Activated CD4-positive, alpha-beta T cell treated with anti-CD3 and anti-CD28 coated beads, Interleukin-2, amount 50 U/mL, for 4 hours (primary cell): ENCODE data around the gene CEBPG.
A peak's percentile ranks its signal among the peaks of the same experiment; 100 is the strongest.

ENCODE experiments used
- DNase-seq, 2 experiments: peaks; one replicate each; pipeline ENCODE4 v3.0.0-alpha.2; 2020

Gene CEBPG

DNA sequence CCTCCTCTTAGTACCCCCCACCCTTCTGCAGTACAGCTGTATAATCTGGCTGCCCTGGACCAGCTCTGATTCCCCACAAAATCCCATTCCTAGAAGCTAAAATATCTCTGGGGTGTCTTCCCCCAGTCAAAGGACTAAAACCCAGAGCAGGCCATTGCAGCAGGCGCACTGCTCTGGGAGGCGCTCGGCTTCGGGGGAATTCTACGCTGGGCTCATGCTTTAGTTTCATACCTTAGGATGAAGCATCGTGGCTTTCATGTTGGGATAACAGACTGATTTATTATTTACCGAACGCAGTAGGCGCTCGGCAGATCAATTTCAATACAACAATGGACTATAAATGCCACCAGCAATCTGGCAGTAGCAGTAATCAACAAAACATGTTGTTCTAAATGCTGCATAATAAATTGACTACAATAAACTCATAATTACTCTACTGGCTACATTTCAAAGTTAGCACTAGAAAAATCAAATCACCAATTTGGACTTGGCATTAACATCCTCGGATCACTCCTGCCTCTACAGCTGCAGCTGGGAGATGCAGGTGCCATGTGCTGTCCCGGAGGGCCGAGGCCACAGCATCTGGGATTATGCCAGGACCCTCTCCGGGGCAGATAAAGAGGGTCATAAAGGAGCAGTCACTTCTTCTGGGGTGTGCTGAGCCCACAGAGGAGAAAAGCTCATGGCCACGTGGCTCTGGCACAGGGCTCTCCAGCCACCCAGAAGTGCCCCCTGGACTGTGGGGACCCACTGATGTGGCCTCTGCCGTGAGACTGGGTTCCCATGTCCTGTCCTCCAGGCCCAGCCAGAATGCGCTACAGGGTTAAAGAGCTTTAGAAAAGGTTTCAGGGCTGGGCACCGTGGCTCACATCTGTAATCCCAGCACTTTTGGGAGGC, 35.3 kb downstream of the CEBPG start:
- no peak for DNase-seq

DNA sequence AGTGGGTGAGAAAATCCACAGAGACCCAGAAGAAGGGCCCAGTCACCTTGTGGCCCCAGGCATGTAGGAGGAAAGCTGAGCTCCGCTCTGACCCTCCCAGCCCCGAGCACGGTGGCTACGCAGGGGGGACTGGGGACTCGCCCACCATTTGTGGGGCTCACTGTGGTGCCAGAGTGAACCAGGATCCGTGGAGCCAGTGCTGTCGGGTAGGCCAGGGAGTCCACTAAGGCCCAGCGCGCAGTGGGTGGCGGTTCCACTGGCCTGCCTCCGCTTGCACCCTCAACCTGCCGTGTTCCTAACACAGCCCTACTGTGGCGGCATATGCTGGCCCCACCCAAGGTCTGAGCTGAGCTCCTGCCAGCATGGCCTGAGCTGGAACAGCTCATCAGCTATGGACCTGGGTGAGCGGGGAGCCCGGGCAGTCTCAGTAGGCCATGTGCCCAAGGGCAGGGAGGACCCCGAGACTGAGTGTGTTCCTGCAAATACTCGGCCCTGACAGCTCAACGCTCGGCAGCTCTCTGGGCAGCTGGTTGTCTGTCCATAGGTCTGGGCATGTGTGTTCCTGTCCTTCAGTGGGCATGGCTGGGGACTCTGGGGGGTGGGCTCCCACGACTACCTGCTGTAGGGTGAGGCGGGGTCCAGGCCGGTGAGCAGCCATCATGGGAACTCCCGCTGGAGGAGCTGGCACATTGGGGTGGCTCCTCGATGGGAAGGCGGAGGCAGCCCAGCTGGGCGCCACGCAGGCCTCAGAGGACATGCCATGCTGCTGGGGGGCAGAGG, 36.6 kb downstream of the CEBPG start:
- DNase-seq = no peak

- DNase-seq = no peak
These were observed 37.4 kb downstream of the CEBPG start for GRCh38 chr19:33410915-33411401.

- DNase-seq = no peak
These were observed 38.2 kb downstream of the CEBPG start for GRCh38 chr19:33411621-33412180.

- no peak for DNase-seq
These were observed 39.3 kb downstream of the CEBPG start for GRCh38 chr19:33412601-33413425.

- no peak for DNase-seq
These were observed 39.9 kb downstream of the CEBPG start for GRCh38 chr19:33413426-33413725.

DNA sequence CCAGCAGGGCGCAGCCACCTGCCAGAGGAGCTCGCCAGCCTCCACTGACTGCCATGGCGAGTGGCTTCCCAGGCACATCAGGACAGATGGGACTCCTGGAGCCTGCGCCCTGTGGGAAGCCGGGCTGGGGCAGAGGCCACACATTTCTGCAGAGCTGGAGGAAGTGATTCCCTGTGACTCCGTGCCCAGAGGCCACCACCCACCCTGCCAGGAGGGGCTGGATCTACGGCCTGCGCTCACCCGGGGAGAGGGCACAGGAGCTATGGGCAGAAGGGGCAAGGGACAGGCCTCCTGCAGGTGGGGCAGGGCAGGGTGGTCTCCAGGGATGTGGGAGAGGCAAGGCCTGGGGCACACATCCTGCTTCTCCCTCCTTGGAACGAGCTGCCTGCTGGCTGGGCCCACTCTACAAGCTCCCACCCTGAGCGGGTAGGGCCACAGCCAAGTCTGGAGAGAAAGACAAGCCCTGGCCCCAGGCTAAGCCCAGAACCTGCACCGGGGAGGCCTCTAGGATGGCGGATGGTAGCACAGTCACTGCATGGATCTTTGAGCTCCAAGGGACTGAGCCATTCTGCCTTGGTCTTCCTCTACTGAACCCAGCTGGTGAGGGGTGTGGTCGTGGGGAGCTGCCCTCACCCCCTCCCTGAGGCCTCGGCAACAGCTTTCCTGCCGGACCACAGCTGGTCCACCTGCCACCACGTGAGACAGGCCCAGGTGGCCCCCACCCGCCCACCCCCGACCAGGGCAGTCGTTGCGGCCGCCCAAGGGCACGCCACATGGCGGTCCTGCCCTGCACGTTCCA, 40.6 kb downstream of the CEBPG start:
- DNase-seq = no peak

- DNase-seq = no peak
These were observed 41.4 kb downstream of the CEBPG start for GRCh38 chr19:33414667-33415605.

DNA sequence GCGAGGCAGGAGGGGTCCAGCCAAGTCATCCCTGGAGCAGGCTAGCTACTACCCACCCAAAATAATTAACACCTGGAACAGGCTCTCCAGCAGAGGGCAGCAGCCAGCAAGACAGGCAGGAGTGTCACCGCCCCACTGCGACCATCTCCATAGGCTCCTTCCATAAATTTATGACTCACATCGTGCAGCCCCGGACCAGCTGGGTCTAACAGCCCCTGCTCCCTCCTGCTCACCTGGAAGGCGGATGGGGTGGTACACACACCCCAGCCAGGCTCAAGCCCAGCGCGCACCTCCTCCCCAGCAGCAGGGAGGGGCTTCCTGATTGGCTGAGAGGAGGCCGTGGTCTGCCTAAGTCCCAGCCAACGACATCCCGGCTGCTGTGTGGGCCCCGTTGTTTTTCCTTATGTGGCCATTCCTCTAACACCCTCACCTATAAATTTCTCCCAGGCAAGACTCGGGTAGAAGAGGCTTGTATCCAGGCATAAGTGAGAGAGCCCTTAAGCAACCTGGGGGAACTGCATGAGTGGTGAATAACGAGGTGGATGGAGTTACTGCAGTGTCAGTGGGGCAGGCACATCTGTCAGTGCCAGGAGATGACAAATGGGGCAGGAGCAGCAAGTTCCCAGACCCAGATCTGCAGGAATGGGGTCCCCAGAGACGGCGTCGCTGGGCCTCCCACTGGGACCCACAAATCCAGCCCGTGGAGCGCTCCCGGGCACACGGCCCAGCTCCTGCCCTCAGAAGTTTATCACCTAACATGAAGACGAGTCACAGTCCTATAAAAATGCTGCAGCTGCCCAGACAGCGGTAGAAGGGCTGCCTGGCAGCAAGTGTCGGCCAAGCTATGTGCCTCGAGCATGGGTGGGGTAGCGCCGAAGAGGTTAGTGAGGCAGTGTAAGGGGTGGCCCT, 43.1 kb downstream of the CEBPG start:
- DNase-seq = peak; percentile 64 to 66

- DNase-seq = no peak
These were observed 44.2 kb downstream of the CEBPG start for GRCh38 chr19:33417751-33418150.

- no peak for DNase-seq
These were observed 45.0 kb downstream of the CEBPG start for GRCh38 chr19:33418461-33418860.

- DNase-seq = no peak
These were observed 45.6 kb downstream of the CEBPG start for GRCh38 chr19:33418871-33419787.

GRCh38 chr19:33419788-33420130, 46.2 kb downstream of the CEBPG start:
- DNase-seq = no peak

DNA sequence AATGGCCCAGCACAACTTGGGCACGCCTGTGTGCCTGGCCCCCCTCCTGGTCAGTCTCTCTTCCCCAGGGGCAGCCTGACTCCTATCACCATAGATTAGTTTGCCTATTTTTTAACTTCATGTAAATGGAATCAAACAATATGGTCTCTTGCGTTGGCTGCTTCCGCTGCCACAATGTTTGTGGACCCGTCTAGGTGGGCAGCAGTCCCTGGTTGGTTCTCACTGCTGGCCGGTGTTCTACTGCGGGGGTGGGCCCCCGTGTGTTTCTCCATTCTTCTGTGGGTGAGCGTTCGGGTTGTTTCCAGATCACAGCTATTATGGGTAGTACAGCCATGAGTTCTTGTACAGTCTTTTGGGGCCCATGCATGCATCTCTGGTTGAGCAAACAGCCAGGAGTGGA, 47.3 kb downstream of the CEBPG start:
- no peak for DNase-seq

GRCh38 chr19:33421368-33421767, 47.9 kb downstream of the CEBPG start:
- DNase-seq = no peak

DNA sequence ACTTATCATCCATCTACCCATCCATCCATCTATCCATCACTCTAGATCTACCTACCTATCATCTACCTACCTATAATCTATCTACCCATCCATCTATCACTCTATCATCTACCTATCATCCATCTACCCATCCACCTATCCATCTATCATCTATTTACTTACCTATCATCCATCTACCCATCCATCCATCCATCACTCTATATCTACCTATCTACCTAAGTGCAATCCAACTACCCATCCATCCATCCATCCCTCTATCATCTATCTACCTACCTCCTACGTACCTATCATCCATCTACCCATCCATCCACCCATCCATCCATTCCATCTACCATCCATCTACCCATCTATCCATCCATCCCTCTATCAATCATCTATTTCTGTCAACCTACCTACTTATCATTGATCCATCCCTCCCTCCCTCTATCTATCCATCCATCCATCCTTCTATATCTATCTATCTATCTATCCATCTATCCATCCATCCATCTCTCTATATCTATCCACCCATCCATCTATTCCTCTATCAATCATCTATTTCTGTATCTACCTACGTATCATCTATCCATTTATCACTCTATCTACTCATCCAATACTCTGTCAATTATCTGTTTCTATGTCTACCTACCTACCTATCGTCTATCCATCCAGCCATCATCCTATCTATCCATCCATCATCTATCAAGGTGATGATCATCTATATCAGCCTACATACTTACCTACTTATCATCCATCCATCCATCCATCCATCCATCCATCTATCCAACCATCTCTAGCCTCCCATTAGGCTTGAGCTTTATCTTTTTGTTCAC, 49.1 kb downstream of the CEBPG start:
- no peak for DNase-seq

GRCh38 chr19:33424181-33424580, 50.7 kb downstream of the CEBPG start:
- no peak for DNase-seq
